CD4-positive, alpha-beta T cell treated with Interferon alpha-2 for 1 hour (primary cell): ENCODE measurements around the gene TBC1D2B.
"Not testable (repeated sequence)": the region's sequence is repeated elsewhere in the genome, so short reads cannot be mapped to it uniquely, and the experiment has no call there.

Experiments used
- DNase-seq, 2 donors: peaks; one replicate each; pipeline ENCODE4 v3.0.0-alpha.2; 2020 to 2022

TBC1D2B gene

DNA sequence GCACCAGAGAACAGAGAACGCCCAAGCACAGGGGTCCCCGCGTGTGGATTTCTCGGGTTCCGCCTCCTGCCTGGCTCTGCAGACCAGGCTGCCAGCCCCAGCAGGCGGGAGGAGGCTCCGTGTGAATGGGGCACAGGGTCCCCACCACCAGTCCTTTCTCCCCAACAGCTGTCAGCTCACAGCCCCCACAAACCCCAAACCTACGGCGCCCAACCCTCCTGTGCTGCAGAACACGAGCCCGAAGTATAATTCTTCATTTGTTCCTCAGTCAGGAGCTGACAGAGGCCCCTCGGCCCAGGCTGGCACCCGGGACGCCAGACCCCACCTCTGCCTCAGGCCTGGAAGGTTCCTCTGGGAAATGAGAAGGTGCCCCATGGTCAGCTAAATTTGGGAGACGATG is 78.0 kb downstream of the TBC1D2B start:
- DNase-seq: no peak

DNA sequence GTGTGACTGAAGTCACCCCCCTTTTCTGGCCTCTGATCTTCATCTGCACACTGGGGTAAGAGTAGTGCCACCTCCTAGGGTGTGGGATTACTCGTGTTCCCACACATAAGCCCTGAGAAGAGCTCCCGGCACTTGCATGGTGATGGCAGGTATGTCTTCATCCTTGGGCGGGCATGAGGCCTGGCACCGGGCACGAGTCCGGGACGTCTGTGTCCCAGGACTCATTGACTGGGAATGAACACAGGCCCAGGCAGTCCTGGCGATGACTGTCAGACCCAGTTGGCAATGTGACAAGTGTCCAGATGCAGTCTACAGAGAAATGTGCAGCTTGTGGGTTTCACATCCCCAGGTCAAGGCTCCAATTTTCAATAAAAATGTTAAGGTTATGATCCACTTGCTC is 78.9 kb downstream of the TBC1D2B start:
- DNase-seq: no peak

DNA sequence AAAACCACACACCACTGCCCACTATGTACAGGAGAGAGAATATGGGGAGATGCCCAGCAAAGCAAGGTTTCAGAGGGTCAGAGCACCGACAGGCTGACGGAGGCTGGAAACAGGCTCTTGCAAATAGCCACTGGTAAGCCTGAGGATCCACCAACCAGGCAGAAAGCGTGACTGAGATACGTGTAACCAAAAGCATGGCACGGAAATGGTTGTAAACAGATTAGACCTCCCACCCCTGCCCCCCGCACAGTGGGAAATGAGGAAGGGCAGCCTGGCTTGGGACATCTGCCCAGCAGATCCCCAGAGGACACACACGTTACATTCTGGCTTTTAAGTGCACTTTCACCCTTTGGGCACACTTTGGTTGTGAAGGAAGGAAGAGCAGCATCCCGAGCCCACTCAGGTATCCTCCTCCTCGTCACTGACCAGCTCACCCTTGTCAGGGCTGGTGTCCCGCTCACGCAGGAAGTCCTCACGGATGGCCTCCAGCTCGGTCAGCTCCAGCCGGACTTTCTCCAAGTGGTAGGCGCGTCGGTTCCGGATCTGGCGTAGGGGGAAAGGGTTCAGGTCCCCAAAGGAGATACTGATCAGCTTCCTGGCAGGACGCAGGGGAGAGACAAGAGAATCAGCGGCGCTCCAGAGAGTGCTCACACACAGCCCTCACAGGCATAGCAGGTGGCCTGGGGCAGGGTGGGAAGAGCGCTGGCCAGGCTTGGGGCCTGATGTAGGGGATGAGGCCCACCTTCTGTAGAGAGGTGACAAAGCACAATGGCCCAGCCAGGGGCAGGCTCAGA is 79.6 kb downstream of the TBC1D2B start:
- not testable (repeated sequence) for DNase-seq

DNA sequence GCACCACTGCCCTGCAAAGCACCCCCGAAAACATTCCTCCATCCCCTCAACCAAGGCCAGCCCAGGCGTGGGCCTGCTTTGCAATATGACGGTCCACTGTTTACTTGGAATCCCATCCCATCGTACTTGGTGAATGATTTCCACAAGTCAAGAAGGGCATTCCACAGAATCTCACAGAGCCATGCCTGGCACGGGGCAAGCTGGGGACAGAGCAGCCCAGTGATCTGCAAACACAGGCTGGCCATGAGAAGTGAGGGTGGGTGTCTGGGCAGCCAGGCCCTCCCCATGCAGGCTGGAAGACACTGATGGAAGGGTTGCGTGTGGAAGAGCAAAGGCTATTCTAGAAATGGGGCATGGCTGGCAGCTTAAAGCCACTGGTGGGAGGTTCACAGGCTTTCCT is 80.3 kb downstream of the TBC1D2B start:
- DNase-seq: not testable (repeated sequence)

GRCh38 chr15:77996713-77997171 is 80.8 kb downstream of the TBC1D2B start:
- DNase-seq: not testable (repeated sequence)

DNA sequence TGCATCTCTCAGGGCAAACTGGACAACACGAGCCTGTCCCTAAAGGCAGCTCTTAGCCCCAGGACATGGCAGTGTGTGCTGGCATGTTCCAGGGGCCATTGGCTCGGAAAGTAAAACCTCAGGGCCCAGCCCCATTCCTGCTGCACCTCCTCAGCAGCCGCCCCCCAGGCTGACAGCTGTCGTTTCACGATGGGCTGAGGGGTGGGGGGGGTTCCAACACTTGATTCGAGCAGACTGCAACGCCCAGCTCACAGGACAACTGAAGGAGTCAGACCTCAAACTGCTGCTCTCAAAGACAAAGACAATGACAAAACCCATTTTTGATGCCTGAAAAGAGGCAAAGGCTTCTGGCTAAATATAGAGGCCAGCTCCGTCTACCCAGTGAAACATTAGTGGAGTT is 81.3 kb downstream of the TBC1D2B start:
- not testable (repeated sequence) for DNase-seq

DNA sequence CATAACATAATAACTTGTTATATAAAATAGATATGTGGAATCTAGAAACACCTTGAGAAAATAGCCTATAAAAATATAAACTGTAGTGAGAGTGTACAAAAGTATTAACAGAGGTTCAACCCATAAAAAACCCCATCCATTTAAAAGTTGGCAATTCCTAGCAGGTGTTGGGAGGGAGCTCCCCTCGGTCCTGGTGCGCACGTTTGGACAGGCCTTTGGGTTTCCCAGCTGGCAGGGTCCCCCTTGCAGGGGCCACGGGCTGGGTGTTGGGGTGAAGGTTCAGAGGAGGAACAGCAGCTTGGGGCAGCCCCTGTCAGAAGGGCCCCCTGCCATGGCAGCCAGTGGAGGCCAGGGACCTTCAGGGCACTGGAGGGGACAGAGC is 82.0 kb downstream of the TBC1D2B start:
- DNase-seq: not testable (repeated sequence)

DNA sequence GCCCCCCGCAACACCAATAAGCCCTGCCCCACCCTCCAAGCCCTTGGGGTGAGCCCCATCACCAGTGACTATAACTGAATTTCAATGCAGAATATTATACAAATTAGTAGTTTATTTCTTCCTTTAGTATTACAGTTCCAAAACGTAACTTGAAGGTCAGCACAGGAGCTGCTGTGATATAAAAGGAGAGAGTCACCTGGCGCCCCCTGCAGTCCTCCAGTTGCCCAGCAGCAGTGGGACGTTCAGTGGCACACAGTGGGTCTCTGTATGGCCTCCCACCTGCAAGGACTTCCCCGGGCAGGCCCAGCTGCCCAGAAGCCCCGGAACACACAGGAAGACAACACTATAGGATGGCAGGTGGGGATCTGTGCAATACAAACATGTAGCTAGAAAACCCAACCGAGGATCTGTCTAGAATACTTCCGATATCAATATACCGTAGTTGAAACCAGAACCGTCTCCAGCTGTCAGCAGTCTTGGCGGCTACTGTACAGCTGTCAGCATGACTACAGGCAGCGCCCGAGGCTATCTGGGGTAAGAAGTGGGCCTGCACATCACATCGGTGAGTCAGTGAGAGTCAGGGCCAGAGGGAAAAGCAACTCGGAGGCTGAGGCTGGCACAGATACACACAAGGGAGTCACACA is 82.5 kb downstream of the TBC1D2B start:
- not testable (repeated sequence) for DNase-seq

DNA sequence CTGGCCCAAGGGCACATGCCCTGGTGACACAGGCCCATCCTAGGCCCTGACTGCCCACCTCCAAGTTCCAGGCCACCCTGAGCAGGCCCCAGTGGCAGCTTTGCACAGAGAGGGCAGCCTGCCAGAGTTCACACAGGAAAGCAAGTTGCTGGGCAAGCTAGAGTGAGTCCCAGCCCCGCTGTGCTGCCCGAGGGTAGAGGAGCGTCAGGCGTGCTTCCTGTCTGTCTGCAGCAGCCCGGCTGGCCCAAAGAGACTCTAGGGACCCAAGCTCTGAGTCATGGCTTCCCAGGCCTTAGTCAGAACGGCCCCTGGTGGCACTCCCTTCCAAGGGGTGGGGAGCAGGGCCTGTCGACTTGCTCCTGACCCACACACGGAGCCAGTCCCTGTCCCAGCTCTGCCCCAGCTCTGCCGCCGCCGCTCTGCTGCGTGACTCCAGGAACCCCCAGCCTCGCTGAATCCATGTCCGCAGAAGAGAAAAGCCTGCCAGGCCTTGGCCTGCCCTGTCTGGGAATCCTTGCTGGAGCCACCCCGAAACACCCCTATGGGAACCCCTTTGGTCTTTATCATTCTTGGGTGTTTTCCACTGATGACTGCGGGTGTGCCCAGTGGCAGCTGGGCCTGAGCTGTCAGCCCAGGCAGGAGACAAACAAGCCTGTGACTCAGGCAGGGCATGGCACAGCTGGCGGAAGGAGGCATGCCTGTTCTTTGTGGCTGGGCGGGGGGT is 83.4 kb downstream of the TBC1D2B start:
- peak in 1 of 2 donors; percentile 38 for DNase-seq

- DNase-seq: no peak
These were observed 84.1 kb downstream of the TBC1D2B start for GRCh38 chr15:77993374-77993911.

- no peak for DNase-seq
These were observed 84.9 kb downstream of the TBC1D2B start for GRCh38 chr15:77992356-77993222.

DNA sequence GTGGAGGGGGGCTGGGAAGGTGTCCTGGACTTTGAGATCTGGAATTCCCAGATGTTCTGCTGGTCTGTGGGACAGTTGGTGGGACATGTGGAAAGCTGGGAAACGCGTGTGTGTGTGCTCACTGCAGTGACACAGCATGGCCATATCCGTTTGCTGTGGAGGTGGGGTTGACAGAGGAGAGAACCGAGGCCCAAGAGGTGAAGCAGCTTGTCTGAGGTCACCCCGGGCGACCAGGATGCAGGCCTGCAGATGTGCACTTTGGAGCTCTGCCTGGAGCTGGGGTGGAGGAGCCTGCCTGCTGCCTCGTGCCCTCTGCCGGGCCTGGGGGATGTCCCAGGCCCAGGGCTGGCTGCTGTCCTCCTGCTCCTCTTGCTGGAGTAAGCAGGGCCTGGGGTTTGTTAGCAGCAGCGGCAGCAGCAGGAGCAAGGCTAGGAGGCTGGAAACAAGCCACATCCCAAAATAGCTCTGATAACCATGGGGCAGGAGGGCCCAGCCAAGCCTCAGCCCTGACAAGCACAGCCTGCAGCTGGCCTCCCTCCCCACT is 85.8 kb downstream of the TBC1D2B start:
- DNase-seq: not testable (repeated sequence)

- no peak for DNase-seq
These were observed 86.5 kb downstream of the TBC1D2B start for GRCh38 chr15:77991029-77991406.

DNA sequence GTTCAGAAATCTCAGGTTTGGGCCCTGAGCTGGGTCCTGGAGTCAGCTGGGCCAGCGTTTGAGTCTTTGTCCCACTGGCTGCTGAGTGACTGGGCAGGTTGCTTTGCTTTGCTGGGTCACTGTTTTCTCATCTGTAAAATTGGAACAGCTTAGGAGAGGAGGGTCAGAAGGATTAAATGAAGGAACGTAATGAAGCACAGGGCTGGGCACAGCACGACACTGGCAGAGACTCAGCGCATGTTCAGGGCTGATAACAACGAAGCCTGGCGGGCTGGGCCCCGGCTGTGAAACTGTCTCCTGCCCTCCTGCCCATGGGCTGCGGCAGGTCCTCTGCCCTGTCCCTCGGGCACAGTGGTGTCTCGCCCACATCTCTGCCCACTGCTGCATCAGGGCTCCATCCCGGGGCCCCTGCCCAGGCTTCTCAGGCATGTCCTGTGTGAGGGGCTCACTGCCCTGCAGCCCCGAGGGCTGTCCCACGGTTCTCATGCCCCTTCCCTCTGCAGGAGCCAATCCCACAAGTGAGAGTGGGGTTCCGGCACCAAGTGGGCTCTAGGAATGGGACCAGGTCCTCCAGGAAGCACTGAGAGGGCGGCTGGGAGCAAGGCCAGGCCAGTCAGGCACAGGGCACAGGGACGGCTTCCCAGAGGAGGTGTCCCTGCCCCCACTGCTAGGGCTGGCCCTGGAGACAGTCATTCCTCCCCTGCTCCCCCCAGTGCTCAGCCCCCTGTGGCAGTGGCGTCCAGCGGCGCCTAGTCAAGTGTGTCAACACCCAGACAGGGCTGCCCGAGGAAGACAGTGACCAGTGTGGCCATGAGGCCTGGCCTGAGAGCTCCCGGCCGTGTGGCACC is 88.0 kb downstream of the TBC1D2B start:
- DNase-seq: no peak

DNA sequence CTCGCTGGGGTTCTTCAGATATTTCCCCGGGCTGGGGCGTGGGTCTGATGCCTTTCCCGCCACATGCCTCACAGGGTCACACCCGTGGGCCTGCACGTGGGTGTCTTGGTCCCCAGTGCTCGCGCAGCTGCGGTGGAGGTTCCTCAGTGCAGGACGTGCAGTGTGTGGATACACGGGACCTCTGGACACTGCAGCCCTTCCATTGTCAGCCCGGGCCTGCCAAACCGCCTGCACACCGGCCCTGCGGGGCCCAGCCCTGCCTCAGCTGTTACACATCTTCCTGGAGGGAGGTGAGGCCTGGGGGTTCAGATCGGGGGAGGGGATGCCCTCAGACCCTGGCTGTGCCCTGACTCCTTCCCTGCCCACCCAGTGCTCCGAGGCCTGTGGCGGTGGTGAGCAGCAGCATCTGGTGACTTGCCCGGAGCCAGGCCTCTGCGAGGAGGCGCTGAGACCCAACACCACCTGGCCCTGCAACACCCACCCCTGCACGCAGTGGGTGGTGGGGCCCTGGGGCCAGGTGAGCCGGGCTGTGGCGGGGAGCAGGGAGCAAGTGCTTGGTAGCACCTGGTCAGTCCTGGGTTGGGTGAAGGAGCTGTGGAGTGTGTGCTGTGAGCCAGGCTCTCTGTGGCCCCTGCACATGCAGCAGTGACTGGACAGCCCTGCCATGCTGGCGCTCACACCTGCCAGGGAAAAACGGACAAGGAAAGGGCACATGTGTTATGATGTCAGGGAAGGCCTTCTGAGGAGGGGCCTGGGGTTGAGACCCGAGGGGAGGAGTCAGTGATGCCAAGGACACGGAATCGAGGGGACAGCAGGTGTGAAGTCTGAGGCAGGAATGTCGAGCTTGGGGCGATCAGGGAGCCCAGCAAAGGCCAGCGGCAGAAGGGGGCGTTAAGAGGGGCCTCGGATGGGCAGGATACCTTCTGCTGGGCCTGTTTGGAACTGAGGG is 88.9 kb downstream of the TBC1D2B start:
- DNase-seq: no peak

DNA sequence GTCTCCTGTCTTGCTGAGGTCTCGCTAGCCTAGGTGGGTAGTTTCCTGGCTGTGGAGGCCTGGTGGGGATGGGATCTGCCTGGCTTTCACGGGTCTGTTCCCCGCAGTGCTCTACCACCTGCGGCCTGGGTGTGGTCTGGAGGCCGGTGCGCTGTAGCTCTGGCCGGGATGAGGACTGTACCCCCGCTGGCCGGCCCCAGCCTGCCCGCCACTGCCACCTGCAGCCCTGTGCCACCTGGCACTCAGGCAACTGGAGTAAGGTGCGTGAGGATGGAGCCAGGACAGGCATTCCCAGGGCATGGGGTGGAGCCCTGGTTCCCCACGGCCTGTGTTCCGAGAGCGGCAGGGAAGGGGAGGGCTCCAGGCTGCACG is 89.8 kb downstream of the TBC1D2B start:
- not testable (repeated sequence) for DNase-seq

- no peak for DNase-seq
These were observed 90.4 kb downstream of the TBC1D2B start for GRCh38 chr15:77986891-77987764.

GRCh38 chr15:77985931-77986480 is 91.5 kb downstream of the TBC1D2B start:
- no peak for DNase-seq
